ENCODE results near the gene OTULIN.

GRCh38 chr5:14664270-14665100 lies at the start of gene OTULIN:
- TF ChIP-seq CTCF (IDR thresholded peaks at IDR 0.05) (no peak), POLR2A (IDR thresholded peaks at IDR 0.05) (peak; percentile 9 to 93)
